ENCODE data around the gene ITGB6. TPM values are rescaled to one million over a fixed set of nuclear protein-coding genes. Genes with fewer than 3 reads are reported as not detected.
A peak's percentile ranks its signal among the peaks of the same experiment; 100 is the strongest.

The ITGB6 gene
- total and polyA plus RNA-seq, 10 of the 15 experiments (the other 5 are each of a cell fraction or from before 2014, with no cell fraction given), result 0.04 TPM; not detected in 9

GRCh38 chr2:160208655-160209515, 8.8 kb upstream of the ITGB6 start:
- H3K27me3 ChIP-seq (replicated peaks in 1 of 2; ENCODE audit: control insufficient read depth in 2 of 2, insufficient read depth in 2 of 2, low read length in 1 of 2), result no peaks in the 10 kb centered on the region
- intact Hi-C loops (cut with micrococcal nuclease; ENCODE audit: unreplicated experiment), result loop anchor here (5.0 to 10.0 kb wide), 2 partner anchors 42 to 314 kb away; no protein-coding TSS in a partner anchor
- FAIRE-seq (no peak), ATAC-seq (no peak; the same call in 2 of the 3 replicates), DNase-seq (ENCODE audit: low read depth, low spot score) (no peak)
- H3K27ac ChIP-seq (ENCODE audit: control insufficient read depth, insufficient read depth), result no peak overlapping the region
- H4K20me1 ChIP-seq (ENCODE audit: control insufficient read depth, insufficient read depth), result no peaks in the 10 kb centered on the region
- TF ChIP-seq SPI1 (IDR thresholded peaks at IDR 0.05; ENCODE audit: borderline replicate concordance, insufficient read depth, low read depth, low read length) (peak; percentile 43; the same call in 1 of the 2 replicates), ZBTB11 (CRISPR knock-in tag; IDR thresholded peaks at IDR 0.05) (no peak)
- WGBS (ENCODE audit: insufficient coverage, insufficient replicate concordance, low lambda C conversion rate, missing lambda C conversion rate), result 81% methylated on average over 11 of the region's 11 CpGs
- CTCF ChIA-PET, result interaction anchor here (0.6 to 9.1 kb wide), 10 partner anchors 15 to 784 kb away, joined by 3 to 122 read pairs (median 4); no protein-coding TSS in a partner anchor
- H2AFZ ChIP-seq (ENCODE audit: control insufficient read depth, low read depth, low read length), result no peak overlapping the region
- peaks cover 2% of the 10 kb centered on the region; the same call in 2 of the 3 replicates for H3K9me3 ChIP-seq (replicated peaks; ENCODE audit: control insufficient read depth, insufficient read depth, low read length)
- 0 out of 2 replicates have a peak overlapping the region, but pooled peaks have one; percentile 4 for H3K4me2 ChIP-seq (ENCODE audit: control insufficient read depth, insufficient read depth)
- RAD21 ChIA-PET (ENCODE audit: unreplicated experiment), result interaction anchor here (0.9 to 4.6 kb wide), 5 partner anchors 57 to 314 kb away, joined by 3 to 51 read pairs (median 4); no protein-coding TSS in a partner anchor
- BruUV-seq (replicated peaks), result no TSS peak
- POLR2A ChIA-PET, result interaction anchor here (1.0 to 1.1 kb wide), 2 partner anchors 16 to 927 kb away, joined by 3 read pairs; no protein-coding TSS in a partner anchor
- H3K9ac ChIP-seq (ENCODE audit: control insufficient read depth, insufficient read depth, low read length), result no peak overlapping the region
- no peaks in the 10 kb centered on the region; a peak in 1 of 4 replicates for H3K36me3 ChIP-seq (ENCODE audit: control insufficient read depth in 2 of 2, insufficient read depth in 2 of 2, low read length in 1 of 2)
- no peak overlapping the region for H3K4me3 ChIP-seq
- H3K4me1 ChIP-seq (ENCODE audit: control insufficient read depth, insufficient read depth, low read length), result peaks cover 31% of the 10 kb centered on the region
- SMC1A ChIA-PET (ENCODE audit: uncharacterized antibody, unreplicated experiment), result interaction anchor here (1.0 to 4.0 kb wide), 8 partner anchors 9 to 112 kb away, joined by 3 to 44 read pairs (median 6); partner anchors contain the start of gene ITGB6
- in situ Hi-C loops (cut with MboI), result no loop called here
- no peaks in the 10 kb centered on the region for H3K79me2 ChIP-seq (ENCODE audit: control insufficient read depth, insufficient read depth, low read length)

Data from GM12878 (cell line).